WTC11 (cell line): ENCODE results near the gene MRPL32. TPM values are rescaled to one million over a fixed set of nuclear protein-coding genes. Genes with fewer than 3 reads are reported as not detected.
A peak's percentile ranks its signal among the peaks of the same experiment; 100 is the strongest.

Experiments
- AFF4 ChIP-seq: sonication (generic); formaldehyde crosslinking; IDR thresholded peaks from 2 replicates; pipeline ENCODE4 v1.8.1; 2023; ENCODE audit warnings: mild to moderate bottlenecking, missing genetic modification reagents, borderline replicate concordance
- ATF1 ChIP-seq: sonication (generic); formaldehyde crosslinking; IDR thresholded peaks from 2 replicates; pipeline ENCODE4 v1.8.1; 2023; ENCODE audit warnings: mild to moderate bottlenecking, moderate library complexity, missing genetic modification reagents
- ATF6 ChIP-seq: sonication (generic); formaldehyde crosslinking; IDR thresholded peaks from 2 replicates; pipeline ENCODE4 v1.8.1; 2023; ENCODE audit warnings: mild to moderate bottlenecking, missing genetic modification reagents
- CBFB ChIP-seq: sonication (generic); formaldehyde crosslinking; IDR thresholded peaks from 2 replicates; pipeline ENCODE4 v1.8.1; 2022; ENCODE audit warnings: mild to moderate bottlenecking, low read depth, missing genetic modification reagents
- E2F1 ChIP-seq: sonication (generic); formaldehyde crosslinking; IDR thresholded peaks from 2 replicates; pipeline ENCODE4 v1.8.0; 2022; ENCODE audit warnings: mild to moderate bottlenecking, missing genetic modification reagents
- ERG ChIP-seq: fragments of 250-450 bp; sonication (Bioruptor Pico); IDR thresholded peaks from 2 replicates; pipeline ENCODE4 v1.8.0; 2021; ENCODE audit warnings: mild to moderate bottlenecking
- ESRRA ChIP-seq: sonication (generic); formaldehyde crosslinking; IDR thresholded peaks from 2 replicates; pipeline ENCODE4 v1.8.1; 2022; ENCODE audit warnings: mild to moderate bottlenecking, missing genetic modification reagents, borderline replicate concordance
- GRHL2 ChIP-seq: fragments of 250-450 bp; sonication (Bioruptor Pico); IDR thresholded peaks from 2 replicates; pipeline ENCODE4 v1.8.0; 2022; ENCODE audit warnings: mild to moderate bottlenecking, moderate library complexity; ENCODE audit not compliant: insufficient replicate concordance, severe bottlenecking
- JAZF1 ChIP-seq: fragments of 250-450 bp; sonication (Bioruptor Pico); IDR thresholded peaks from 2 replicates; pipeline ENCODE4 v1.9.0; 2021; ENCODE audit warnings: moderate library complexity, mild to moderate bottlenecking, inconsistent platforms
- JUN ChIP-seq: sonication (generic); formaldehyde crosslinking; IDR thresholded peaks from 2 replicates; pipeline ENCODE4 v1.8.0; 2023; ENCODE audit warnings: mild to moderate bottlenecking, missing genetic modification reagents
- NFYB ChIP-seq: sonication (generic); formaldehyde crosslinking; conservative IDR thresholded peaks from 2 replicates; pipeline ENCODE4 v1.8.0; 2022; ENCODE audit warnings: low read depth, missing genetic modification reagents
- NR3C1 ChIP-seq: sonication (generic); formaldehyde crosslinking; conservative IDR thresholded peaks from 2 replicates; pipeline ENCODE4 v1.8.1; 2023; ENCODE audit warnings: low read depth, mild to moderate bottlenecking, missing genetic modification reagents
- RORB ChIP-seq: fragments of 250-450 bp; sonication (Bioruptor Pico); IDR thresholded peaks from 2 replicates; pipeline ENCODE4 v1.9.0; 2021; ENCODE audit warnings: mild to moderate bottlenecking
- SP1 ChIP-seq: sonication (generic); formaldehyde crosslinking; conservative IDR thresholded peaks from 2 replicates; pipeline ENCODE4 v1.8.1; 2022; ENCODE audit warnings: missing genetic modification reagents
- USF2 ChIP-seq: sonication (generic); formaldehyde crosslinking; IDR thresholded peaks from 2 replicates; pipeline ENCODE4 v1.8.1; 2023; ENCODE audit warnings: mild to moderate bottlenecking, missing genetic modification reagents, moderate library complexity
- ZNF317 ChIP-seq: sonication (generic); formaldehyde crosslinking; IDR thresholded peaks from 2 replicates; pipeline ENCODE4 v1.8.1; 2023; ENCODE audit warnings: low read depth, mild to moderate bottlenecking, moderate library complexity, missing genetic modification reagents, borderline replicate concordance
- ZNF396 ChIP-seq: fragments of 250-450 bp; sonication (Bioruptor Pico); IDR thresholded peaks from 2 replicates; pipeline ENCODE4 v1.8.0; 2021; ENCODE audit warnings: mild to moderate bottlenecking, moderate library complexity, borderline replicate concordance
- ZSCAN18 ChIP-seq: fragments of 250-450 bp; sonication (Bioruptor Pico); IDR thresholded peaks from 2 replicates; pipeline ENCODE4 v2.1.2; 2022; ENCODE audit warnings: mild to moderate bottlenecking, moderate library complexity
- total RNA-seq: library from RNA; stranded (reverse); gene quantifications from 3 replicates; pipeline ENCODE4 v1.2.3, GENCODE V29; 2021
- TF ChIP-seq, protein P1 (sequence below): fragments of 250-450 bp; sonication (Bioruptor Pico); IDR thresholded peaks from 2 replicates; pipeline ENCODE4 v1.9.0; 2021; ENCODE audit warnings: mild to moderate bottlenecking, borderline replicate concordance
- TF ChIP-seq, protein P2 (sequence below): sonication (generic); formaldehyde crosslinking; IDR thresholded peaks from 2 replicates; pipeline ENCODE4 v1.8.1; 2022; ENCODE audit warnings: low read depth, missing genetic modification reagents, borderline replicate concordance

The MRPL32 gene
- total RNA-seq, 1 experiment from 2014 or later: 84.4 TPM

DNA sequence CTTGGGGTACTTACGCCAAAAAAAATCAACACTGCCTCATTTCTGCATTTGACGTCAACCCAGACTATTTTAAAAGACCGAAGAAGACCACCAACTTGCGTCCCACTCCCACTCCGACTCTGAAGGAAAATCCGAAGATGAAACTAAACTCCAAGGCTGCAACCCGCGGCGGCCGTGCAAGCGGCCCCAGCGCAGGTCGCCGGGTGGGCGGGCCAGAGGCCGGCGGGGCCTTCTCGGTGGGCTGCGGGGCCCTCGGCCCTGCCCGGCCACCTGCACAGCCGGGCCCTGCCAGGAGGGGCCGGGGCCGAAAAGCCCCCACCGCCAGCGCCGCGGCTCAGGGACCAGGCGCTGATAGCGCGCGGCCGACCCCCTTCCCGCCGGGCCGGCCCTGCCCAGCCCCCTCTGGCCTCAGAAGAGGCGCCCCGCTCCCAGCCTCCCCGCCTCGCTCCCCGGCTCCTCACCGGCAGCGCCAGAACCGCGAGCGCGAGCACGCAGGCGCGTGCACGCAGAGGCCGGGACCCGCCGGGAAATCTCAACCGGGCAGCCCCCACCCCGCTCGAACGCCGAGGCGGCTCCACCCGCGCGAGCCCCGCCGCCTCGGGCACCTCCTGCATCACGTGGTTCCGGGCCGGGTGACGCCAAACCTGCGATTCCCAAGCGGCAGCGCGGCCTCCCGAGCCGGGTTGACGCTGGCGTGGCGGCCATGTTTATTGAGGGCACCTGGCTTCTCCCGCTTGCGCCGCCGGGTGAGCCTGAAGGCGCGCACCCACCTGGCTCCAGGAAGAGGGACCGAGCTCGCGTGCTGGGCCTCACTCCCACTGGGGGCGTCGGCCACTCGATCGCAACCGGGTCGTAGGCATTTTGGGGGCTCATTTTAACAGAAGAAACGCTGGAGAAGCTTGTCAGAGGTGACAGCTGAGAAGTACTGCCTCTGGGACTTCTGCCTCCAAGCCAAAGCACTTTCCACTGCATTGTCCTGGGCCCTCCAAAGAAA lies 20.4 kb upstream of the MRPL32 start, which contains the start of gene C7orf25 (continued):
- 0 out of 2 replicates have a peak, but pooled peaks have one; percentile 30 for TF ChIP-seq E2F1 (CRISPR knock-in tag)
- TF ChIP-seq ATF6 (CRISPR knock-in tag): no peak
- TF ChIP-seq ESRRA (CRISPR knock-in tag): peak; percentile 71; the same call in 1 of the 2 replicates
- peak; percentile 70; the same call in 1 of the 2 replicates for TF ChIP-seq CBFB (CRISPR knock-in tag)
- no peak for TF ChIP-seq ZSCAN18 (CRISPR knock-in tag)
- TF ChIP-seq ERG: no peak
- no peak for TF ChIP-seq NFYB
- 0 out of 2 replicates have a peak, but pooled peaks have one; percentile 61 for TF ChIP-seq AFF4
- TF ChIP-seq JUN (CRISPR knock-in tag): 0 out of 2 replicates have a peak, but pooled peaks have one; percentile 32
- TF ChIP-seq, protein P1, sequence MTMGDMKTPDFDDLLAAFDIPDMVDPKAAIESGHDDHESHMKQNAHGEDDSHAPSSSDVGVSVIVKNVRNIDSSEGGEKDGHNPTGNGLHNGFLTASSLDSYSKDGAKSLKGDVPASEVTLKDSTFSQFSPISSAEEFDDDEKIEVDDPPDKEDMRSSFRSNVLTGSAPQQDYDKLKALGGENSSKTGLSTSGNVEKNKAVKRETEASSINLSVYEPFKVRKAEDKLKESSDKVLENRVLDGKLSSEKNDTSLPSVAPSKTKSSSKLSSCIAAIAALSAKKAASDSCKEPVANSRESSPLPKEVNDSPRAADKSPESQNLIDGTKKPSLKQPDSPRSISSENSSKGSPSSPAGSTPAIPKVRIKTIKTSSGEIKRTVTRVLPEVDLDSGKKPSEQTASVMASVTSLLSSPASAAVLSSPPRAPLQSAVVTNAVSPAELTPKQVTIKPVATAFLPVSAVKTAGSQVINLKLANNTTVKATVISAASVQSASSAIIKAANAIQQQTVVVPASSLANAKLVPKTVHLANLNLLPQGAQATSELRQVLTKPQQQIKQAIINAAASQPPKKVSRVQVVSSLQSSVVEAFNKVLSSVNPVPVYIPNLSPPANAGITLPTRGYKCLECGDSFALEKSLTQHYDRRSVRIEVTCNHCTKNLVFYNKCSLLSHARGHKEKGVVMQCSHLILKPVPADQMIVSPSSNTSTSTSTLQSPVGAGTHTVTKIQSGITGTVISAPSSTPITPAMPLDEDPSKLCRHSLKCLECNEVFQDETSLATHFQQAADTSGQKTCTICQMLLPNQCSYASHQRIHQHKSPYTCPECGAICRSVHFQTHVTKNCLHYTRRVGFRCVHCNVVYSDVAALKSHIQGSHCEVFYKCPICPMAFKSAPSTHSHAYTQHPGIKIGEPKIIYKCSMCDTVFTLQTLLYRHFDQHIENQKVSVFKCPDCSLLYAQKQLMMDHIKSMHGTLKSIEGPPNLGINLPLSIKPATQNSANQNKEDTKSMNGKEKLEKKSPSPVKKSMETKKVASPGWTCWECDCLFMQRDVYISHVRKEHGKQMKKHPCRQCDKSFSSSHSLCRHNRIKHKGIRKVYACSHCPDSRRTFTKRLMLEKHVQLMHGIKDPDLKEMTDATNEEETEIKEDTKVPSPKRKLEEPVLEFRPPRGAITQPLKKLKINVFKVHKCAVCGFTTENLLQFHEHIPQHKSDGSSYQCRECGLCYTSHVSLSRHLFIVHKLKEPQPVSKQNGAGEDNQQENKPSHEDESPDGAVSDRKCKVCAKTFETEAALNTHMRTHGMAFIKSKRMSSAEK: no peak
- no peak for TF ChIP-seq JAZF1 (CRISPR knock-in tag)
- peak; percentile 92; the same call in 1 of the 2 replicates for TF ChIP-seq ATF1 (CRISPR knock-in tag)
- peak; percentile 100 for TF ChIP-seq USF2 (CRISPR knock-in tag)
- no peak for TF ChIP-seq RORB
- TF ChIP-seq NR3C1 (CRISPR knock-in tag): peak; percentile 85
- peak; percentile 83 for TF ChIP-seq SP1 (CRISPR knock-in tag)
- TF ChIP-seq GRHL2 (CRISPR knock-in tag): no peak
- TF ChIP-seq ZNF396 (CRISPR knock-in tag): no peak
- TF ChIP-seq ZNF317 (CRISPR knock-in tag): no peak
- TF ChIP-seq, protein P2, sequence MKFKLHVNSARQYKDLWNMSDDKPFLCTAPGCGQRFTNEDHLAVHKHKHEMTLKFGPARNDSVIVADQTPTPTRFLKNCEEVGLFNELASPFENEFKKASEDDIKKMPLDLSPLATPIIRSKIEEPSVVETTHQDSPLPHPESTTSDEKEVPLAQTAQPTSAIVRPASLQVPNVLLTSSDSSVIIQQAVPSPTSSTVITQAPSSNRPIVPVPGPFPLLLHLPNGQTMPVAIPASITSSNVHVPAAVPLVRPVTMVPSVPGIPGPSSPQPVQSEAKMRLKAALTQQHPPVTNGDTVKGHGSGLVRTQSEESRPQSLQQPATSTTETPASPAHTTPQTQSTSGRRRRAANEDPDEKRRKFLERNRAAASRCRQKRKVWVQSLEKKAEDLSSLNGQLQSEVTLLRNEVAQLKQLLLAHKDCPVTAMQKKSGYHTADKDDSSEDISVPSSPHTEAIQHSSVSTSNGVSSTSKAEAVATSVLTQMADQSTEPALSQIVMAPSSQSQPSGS (CRISPR knock-in tag): no peak
